ENCODE data around the gene APBB3. TPM values are rescaled to one million over a fixed set of nuclear protein-coding genes. Genes with fewer than 3 reads are reported as not detected.

The APBB3 gene
- total and polyA plus RNA-seq, 9 of the 15 experiments (the other 6 are each of a cell fraction or from before 2014, with no cell fraction given), result 0.17 to 24.3 (median 9.5) TPM

DNA sequence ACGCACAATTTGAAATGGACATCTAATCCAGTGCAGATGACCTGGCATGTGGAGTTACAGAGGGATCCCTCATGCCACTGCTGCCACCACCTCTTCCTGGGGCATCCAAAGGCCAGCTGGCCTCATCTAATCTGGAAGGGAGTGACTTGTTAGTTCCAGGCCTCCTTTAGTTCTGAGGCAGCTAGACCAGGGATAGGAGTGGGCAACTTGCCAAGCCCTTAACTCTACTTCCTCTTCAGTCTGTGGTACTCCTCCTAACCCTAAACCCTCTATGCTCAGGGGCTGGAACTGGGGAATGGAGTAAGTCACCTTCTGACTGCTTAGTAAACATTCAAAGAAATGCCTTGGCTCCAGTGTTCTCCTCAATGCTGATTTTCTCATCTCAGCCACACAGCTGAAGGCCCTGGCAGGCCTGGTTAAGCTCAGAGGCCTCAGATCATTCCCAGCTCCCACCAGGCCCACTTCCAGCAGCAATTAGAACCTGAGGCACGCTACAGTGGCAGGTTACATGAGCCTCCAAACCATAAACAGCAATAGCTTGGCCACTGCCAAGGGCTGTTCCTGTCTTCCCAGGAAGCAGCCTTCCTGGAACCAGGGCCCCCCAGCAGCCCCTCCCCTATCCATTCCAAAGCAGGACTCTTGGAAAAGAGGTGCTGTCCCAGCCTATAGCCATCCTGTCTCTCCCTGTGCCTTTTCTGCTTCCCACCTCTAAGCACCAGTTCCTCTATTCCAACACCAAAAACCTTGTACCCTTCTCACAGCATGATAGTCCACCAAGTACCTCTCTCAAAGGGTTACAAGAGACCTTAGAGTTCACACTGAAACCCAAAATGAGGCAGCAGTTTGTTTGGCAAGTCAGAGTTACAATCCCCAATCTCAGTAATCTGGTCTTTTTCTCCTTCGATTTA lies 14.9 kb downstream of the APBB3 start (continued):
- no peak for TF ChIP-seq ZNF512 (tag; IDR thresholded peaks at IDR 0.05)
- TF ChIP-seq, protein P1, sequence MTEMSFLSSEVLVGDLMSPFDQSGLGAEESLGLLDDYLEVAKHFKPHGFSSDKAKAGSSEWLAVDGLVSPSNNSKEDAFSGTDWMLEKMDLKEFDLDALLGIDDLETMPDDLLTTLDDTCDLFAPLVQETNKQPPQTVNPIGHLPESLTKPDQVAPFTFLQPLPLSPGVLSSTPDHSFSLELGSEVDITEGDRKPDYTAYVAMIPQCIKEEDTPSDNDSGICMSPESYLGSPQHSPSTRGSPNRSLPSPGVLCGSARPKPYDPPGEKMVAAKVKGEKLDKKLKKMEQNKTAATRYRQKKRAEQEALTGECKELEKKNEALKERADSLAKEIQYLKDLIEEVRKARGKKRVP (CRISPR knock-in tag; IDR thresholded peaks at IDR 0.05), result peak; percentile 43; the same call in 1 of the 2 replicates
- no peak for TF ChIP-seq ZNF830 (CRISPR knock-in tag; IDR thresholded peaks at IDR 0.05)
- TF ChIP-seq, protein P2, sequence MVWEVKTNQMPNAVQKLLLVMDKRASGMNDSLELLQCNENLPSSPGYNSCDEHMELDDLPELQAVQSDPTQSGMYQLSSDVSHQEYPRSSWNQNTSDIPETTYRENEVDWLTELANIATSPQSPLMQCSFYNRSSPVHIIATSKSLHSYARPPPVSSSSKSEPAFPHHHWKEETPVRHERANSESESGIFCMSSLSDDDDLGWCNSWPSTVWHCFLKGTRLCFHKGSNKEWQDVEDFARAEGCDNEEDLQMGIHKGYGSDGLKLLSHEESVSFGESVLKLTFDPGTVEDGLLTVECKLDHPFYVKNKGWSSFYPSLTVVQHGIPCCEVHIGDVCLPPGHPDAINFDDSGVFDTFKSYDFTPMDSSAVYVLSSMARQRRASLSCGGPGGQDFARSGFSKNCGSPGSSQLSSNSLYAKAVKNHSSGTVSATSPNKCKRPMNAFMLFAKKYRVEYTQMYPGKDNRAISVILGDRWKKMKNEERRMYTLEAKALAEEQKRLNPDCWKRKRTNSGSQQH (CRISPR knock-in tag; IDR thresholded peaks at IDR 0.05), result 0 out of 2 replicates have a peak, but pooled peaks have one; percentile 39
- peak in 1 of 2 experiments; percentile 30; a peak in 1 of 3 replicates for TF ChIP-seq CBX3 (IDR thresholded peaks at IDR 0.05; ENCODE audit: borderline replicate concordance in 1 of 2, low read length in 2 of 2)

Data from K562 (cell line).